Activated T-cell treated with anti-CD3 and anti-CD28 coated beads, Interleukin-2, amount 50 U/mL, for 72 hours (primary cell): Measurements from ENCODE around the gene CHRNA5. TPM values are rescaled to one million over a fixed set of nuclear protein-coding genes. Genes with fewer than 3 reads are reported as not detected.

ENCODE experiments used
- ATAC-seq, 2 donors: fragments of 150-1000 bp; cut with Tn5 transposase; replicated peaks in 1 of 2; 2 replicates each; pipeline ENCODE4 v1.10.0; 2021; ENCODE audit warnings: moderate library complexity in 2 of 2, mild to moderate bottlenecking in 1 of 2
- DNase-seq, 2 donors: peaks; one replicate each; pipeline ENCODE4 v3.0.0; 2021 to 2022; ENCODE audit warnings: mixed read lengths in 1 of 2
- H3K27ac Mint-ChIP-seq: one replicate; pipeline ENCODE4 v1.8.0; 2022; ENCODE audit warnings: mild to moderate bottlenecking, moderate library complexity, mixed read lengths
- H3K27me3 Mint-ChIP-seq: one replicate; pipeline ENCODE4 v1.8.0; 2022; ENCODE audit warnings: low read depth, mixed read lengths
- H3K36me3 Mint-ChIP-seq, 2 donors: one replicate each; pipeline ENCODE4 v1.8.0; 2022; ENCODE audit warnings: mixed read lengths in 2 of 2, mild to moderate bottlenecking in 1 of 2; ENCODE audit not compliant: insufficient read depth in 2 of 2
- H3K4me1 Mint-ChIP-seq: one replicate; pipeline ENCODE4 v1.8.0; 2022; ENCODE audit warnings: low read depth, mixed read lengths
- H3K4me3 Mint-ChIP-seq, 2 donors: one replicate each; pipeline ENCODE4 v1.8.0; 2022; ENCODE audit warnings: mild to moderate bottlenecking in 2 of 2, mixed read lengths in 2 of 2, moderate library complexity in 2 of 2
- H3K9me3 Mint-ChIP-seq, 2 donors: one replicate each; pipeline ENCODE4 v1.8.0; 2022; ENCODE audit warnings: mixed read lengths in 2 of 2
- total RNA-seq, 2 donors: library from RNA; stranded (reverse); gene quantifications; one replicate each; pipeline ENCODE4 v1.2.3, GENCODE V29; 2022

The CHRNA5 gene
- total RNA-seq, 2 donors from 2014 or later: 2.6 to 3.1 TPM

- Mint-ChIP-seq H3K27ac (no peak overlapping the region), H3K27me3 (peaks cover 31% of the 10 kb centered on the region), H3K9me3 (no peaks in the 10 kb centered on the region), H3K4me1 (no peaks in the 10 kb centered on the region), H3K36me3 (no peaks in the 10 kb centered on the region), H3K4me3 (no peak overlapping the region)
- DNase-seq: no peak
- ATAC-seq: no peak
Observed at GRCh38 chr15:78627348-78627747, 62.0 kb downstream of the CHRNA5 start.

- Mint-ChIP-seq H3K4me1 (no peaks in the 10 kb centered on the region), H3K36me3 (no peaks in the 10 kb centered on the region), H3K27ac (no peak overlapping the region), H3K9me3 (peaks cover 2 to 6% of the 10 kb centered on the region in 2 donors), H3K4me3 (no peak overlapping the region), H3K27me3 (peaks cover 22% of the 10 kb centered on the region)
- DNase-seq (no peak), ATAC-seq (no peak)
Observed at GRCh38 chr15:78628227-78628626, 62.9 kb downstream of the CHRNA5 start.

DNA sequence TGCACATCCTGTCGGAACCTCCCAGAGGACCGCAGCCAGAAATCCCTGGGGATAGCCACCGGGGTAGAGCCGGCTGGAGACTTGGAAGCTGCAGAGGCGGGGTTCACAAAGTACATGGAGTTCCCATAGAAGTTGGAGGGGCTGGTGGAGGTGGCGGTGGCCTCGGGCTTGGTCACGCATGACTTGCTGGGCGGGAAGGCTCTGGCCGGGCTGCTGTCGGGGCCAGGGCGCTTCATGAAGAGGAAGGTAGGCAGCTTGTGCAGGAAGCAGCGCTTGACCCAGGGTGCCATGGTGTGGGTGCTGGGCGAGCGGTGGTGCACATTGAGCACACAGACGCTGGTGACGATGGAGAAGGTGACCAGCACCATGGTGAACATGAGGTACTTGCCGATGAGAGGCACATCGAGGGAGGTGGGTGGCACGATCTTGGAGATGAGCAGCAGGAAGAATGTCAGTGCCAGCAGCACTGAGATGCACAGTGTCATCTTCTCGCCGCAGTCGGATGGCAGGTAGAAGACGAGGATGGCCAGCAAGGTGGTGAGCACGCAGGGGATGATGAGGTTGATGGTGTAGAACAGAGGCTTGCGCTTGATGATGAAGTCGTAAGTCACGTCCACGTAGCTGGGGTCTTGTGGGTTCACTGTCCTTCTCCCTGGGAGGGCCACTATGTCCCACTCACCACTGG is 63.9 kb downstream of the CHRNA5 start:
- DNase-seq (no peak), ATAC-seq (no peak)
- no peak overlapping the region for H3K4me3 Mint-ChIP-seq
- peaks cover 14% of the 10 kb centered on the region for H3K27me3 Mint-ChIP-seq
- H3K4me1 Mint-ChIP-seq: no peaks in the 10 kb centered on the region
- H3K27ac Mint-ChIP-seq: no peak overlapping the region
- H3K9me3 Mint-ChIP-seq: peaks cover 4 to 7% of the 10 kb centered on the region in 2 donors
- H3K36me3 Mint-ChIP-seq: no peaks in the 10 kb centered on the region

DNA sequence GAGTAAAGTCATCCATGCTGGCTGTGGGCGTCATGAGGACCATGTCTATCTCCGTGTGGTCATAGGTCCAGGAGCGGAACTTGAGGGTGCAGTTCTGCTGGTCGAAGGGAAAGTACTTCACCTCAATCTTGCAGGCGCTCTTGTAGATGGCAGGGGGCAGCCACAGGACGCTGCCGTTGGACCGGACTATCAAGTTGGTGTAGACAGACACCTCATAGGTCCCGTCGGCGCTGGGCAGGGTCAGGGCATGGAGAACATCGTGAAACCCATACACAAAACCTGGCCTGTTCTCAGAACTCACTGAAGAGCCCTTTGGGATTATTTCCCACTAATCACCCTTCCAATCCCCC is 64.4 kb downstream of the CHRNA5 start:
- H3K27ac Mint-ChIP-seq: no peak overlapping the region
- peaks cover 12% of the 10 kb centered on the region for H3K27me3 Mint-ChIP-seq
- peaks cover 4 to 7% of the 10 kb centered on the region in 2 donors for H3K9me3 Mint-ChIP-seq
- no peak overlapping the region for H3K4me3 Mint-ChIP-seq
- no peak for DNase-seq
- H3K36me3 Mint-ChIP-seq: no peaks in the 10 kb centered on the region
- H3K4me1 Mint-ChIP-seq: no peaks in the 10 kb centered on the region
- no peak for ATAC-seq

GRCh38 chr15:78630886-78631633 is 65.7 kb downstream of the CHRNA5 start:
- Mint-ChIP-seq H3K9me3 (peaks cover 4 to 7% of the 10 kb centered on the region in 2 donors), H3K27ac (no peak overlapping the region), H3K36me3 (no peaks in the 10 kb centered on the region), H3K4me3 (no peak overlapping the region), H3K4me1 (no peaks in the 10 kb centered on the region), H3K27me3 (peaks cover 12% of the 10 kb centered on the region)
- DNase-seq: no peak
- no peak for ATAC-seq

GRCh38 chr15:78633348-78633747 is 68.0 kb downstream of the CHRNA5 start:
- H3K4me3 Mint-ChIP-seq: no peak overlapping the region
- H3K36me3 Mint-ChIP-seq: no peaks in the 10 kb centered on the region
- ATAC-seq (no peak), DNase-seq (no peak)
- H3K27ac Mint-ChIP-seq: no peak overlapping the region
- H3K27me3 Mint-ChIP-seq: peaks cover 10% of the 10 kb centered on the region
- H3K9me3 Mint-ChIP-seq: peaks cover 4 to 7% of the 10 kb centered on the region in 2 donors
- H3K4me1 Mint-ChIP-seq: no peaks in the 10 kb centered on the region

- Mint-ChIP-seq H3K9me3 (peaks cover 4 to 7% of the 10 kb centered on the region in 2 donors), H3K36me3 (no peaks in the 10 kb centered on the region), H3K27ac (no peak overlapping the region), H3K27me3 (peaks cover 5% of the 10 kb centered on the region), H3K4me3 (no peak overlapping the region), H3K4me1 (no peaks in the 10 kb centered on the region)
- DNase-seq (no peak), ATAC-seq (no peak)
Observed at GRCh38 chr15:78634210-78635145, 69.2 kb downstream of the CHRNA5 start.

- no peak overlapping the region for H3K27ac Mint-ChIP-seq
- no peaks in the 10 kb centered on the region for H3K36me3 Mint-ChIP-seq
- DNase-seq (no peak), ATAC-seq (no peak)
- H3K9me3 Mint-ChIP-seq: peaks cover 4 to 7% of the 10 kb centered on the region in 2 donors
- peaks cover 5% of the 10 kb centered on the region for H3K27me3 Mint-ChIP-seq
- H3K4me3 Mint-ChIP-seq: no peak overlapping the region
- no peaks in the 10 kb centered on the region for H3K4me1 Mint-ChIP-seq
Observed at GRCh38 chr15:78635346-78635745, 70.0 kb downstream of the CHRNA5 start.

- Mint-ChIP-seq H3K9me3 (peaks cover 4 to 7% of the 10 kb centered on the region in 2 donors), H3K27ac (no peak overlapping the region), H3K4me1 (peaks cover 3% of the 10 kb centered on the region), H3K36me3 (no peaks in the 10 kb centered on the region), H3K4me3 (no peak overlapping the region), H3K27me3 (peaks cover 5% of the 10 kb centered on the region)
- ATAC-seq (no peak), DNase-seq (no peak)
Observed at GRCh38 chr15:78636378-78636859, 71.1 kb downstream of the CHRNA5 start.

- no peak for DNase-seq
- Mint-ChIP-seq H3K4me3 (no peak overlapping the region), H3K4me1 (peaks cover 8% of the 10 kb centered on the region), H3K27me3 (peaks cover 5% of the 10 kb centered on the region), H3K9me3 (peaks cover 3 to 4% of the 10 kb centered on the region in 2 donors), H3K36me3 (no peaks in the 10 kb centered on the region), H3K27ac (no peak overlapping the region)
- no peak for ATAC-seq
Observed at GRCh38 chr15:78637776-78638435, 72.6 kb downstream of the CHRNA5 start.

DNA sequence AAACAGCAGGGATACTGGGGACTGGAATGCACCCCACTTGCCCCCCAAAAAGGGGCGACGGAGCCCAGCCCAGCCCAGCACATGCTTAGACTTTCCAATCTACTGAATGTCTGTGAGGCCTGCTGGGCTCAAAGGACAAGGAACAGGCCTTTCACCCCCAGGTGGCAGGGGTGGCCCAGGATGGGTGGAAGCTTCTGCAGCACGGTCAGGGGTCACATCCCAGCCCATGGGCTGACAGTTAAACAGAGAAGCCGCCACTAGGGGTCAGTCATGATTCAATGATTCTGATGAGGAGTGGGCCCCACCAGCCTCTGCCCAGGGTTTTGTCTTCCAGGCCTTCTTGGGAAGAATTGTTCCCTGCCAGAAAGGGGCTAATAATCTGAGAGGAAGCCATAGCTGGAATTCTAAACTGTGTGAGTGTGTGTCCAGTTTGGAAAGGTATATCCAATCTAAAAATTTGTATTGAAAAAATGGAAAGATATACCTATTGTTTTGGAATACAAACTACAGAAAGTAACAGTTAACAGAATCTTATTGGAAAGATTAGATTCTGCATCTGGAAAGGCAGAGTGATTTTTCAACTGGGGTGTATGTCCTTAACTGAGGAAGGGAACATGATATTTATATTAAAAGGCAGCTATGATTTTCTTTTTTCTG is 73.5 kb downstream of the CHRNA5 start:
- peaks cover 8% of the 10 kb centered on the region for H3K4me1 Mint-ChIP-seq
- H3K27ac Mint-ChIP-seq: no peak overlapping the region
- no peaks in the 10 kb centered on the region for H3K9me3 Mint-ChIP-seq
- DNase-seq (peak; percentile 62 to 68), ATAC-seq (peak; percentile 59 to 62)
- H3K36me3 Mint-ChIP-seq: no peaks in the 10 kb centered on the region
- H3K27me3 Mint-ChIP-seq: peaks cover 5% of the 10 kb centered on the region
- H3K4me3 Mint-ChIP-seq: no peak overlapping the region

DNA sequence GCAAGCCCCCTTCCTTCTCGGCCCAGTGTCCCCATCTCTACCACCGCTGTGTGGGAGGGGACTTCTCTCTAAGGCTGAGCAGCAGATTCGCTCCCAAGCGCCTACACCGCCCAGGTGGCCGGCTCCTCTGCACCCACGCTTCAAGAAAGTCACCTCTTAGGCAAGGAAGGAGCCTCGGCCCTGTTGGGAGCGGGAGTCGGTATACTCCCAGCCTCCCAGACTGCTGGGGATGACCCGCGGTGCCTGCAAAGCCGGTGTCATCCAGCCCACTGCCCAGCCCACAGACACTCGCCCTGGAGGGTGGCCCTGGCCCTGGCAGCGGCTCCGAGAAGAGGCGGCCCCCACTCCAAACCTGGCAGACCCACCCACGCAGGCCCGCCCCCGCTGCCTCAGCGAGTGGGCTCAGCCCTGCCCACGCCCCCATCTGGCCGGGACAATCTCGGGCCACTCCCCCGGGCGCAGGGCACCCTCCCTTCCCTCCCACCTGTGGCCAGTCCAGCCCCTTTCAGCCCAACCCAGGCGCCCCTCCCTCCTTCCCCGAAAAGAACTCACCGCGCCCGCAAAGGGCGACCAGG is 75.3 kb downstream of the CHRNA5 start:
- Mint-ChIP-seq H3K27me3 (peaks cover 5% of the 10 kb centered on the region), H3K9me3 (no peaks in the 10 kb centered on the region), H3K4me3 (peak overlapping the region; percentile 49 to 72), H3K36me3 (no peaks in the 10 kb centered on the region), H3K27ac (no peak overlapping the region), H3K4me1 (peaks cover 8% of the 10 kb centered on the region)
- ATAC-seq: peak; percentile 40 to 43
- DNase-seq: no peak
